ENCODE results near the gene VIPR2. TPM values are rescaled to one million over a fixed set of nuclear protein-coding genes. Genes with fewer than 3 reads are reported as not detected.

The VIPR2 gene
- total and polyA plus RNA-seq, 2 of the 13 experiments (the other 11 are each of a cell fraction or from before 2014, with no cell fraction given), result not detected

- 2% methylated on average over 15 of the region's 16 CpGs for WGBS (ENCODE audit: low lambda C conversion rate)
- ATAC-seq (0 out of 3 replicates have a peak, but pooled peaks have one; percentile 35), FAIRE-seq (no peak), DNase-seq (ENCODE audit: low spot score) (no peak)
- no peak overlapping the region for H3K4me2 ChIP-seq (ENCODE audit: low read depth, low read length)
- no peaks in the 10 kb centered on the region for H3K9me3 ChIP-seq (ENCODE audit: low read length)
- H3K4me1 ChIP-seq (ENCODE audit: insufficient read depth, low read length), result no peaks in the 10 kb centered on the region
- in situ Hi-C loops (cut with HindIII; ENCODE audit: extremely low pct_ligation_motif_present, low pct_unique_long_range_greater_than_20kb), result no loop called here
- no peaks in the 10 kb centered on the region for H4K20me1 ChIP-seq (ENCODE audit: insufficient read depth, low read length)
- H3K4me3 ChIP-seq (replicated peaks in 1 of 3; ENCODE audit: insufficient read depth in 1 of 3, low read depth in 2 of 3, low read length in 3 of 3), result no peak overlapping the region
- H3K79me2 ChIP-seq (ENCODE audit: insufficient read depth, low read length), result no peaks in the 10 kb centered on the region
- H3K27me3 ChIP-seq (ENCODE audit: control insufficient read depth in 1 of 2, insufficient read depth in 2 of 2, low read length in 2 of 2), result peaks cover 3 to 93% of the 10 kb centered on the region in 2 experiments; a peak in 4 of 5 replicates
- BruUV-seq (replicated peaks), result no TSS peak
- intact Hi-C loops (cut with micrococcal nuclease; ENCODE audit: unreplicated experiment), result no loop called here
- H3K9ac ChIP-seq (ENCODE audit: insufficient read depth, low read depth, low read length), result no peak overlapping the region
- no peaks in the 10 kb centered on the region for H3K36me3 ChIP-seq (replicated peaks in 1 of 2; ENCODE audit: control insufficient read depth in 1 of 2, insufficient read depth in 2 of 2, low read length in 2 of 2)
- ChIA-PET CTCF (ENCODE audit: low intra/inter-chr PET ratio, low total read pairs) (no interaction called here), POLR2A (no interaction called here)
- no peak overlapping the region for H3K27ac ChIP-seq (ENCODE audit: extremely low read length, insufficient read depth, low read length)
- H2AFZ ChIP-seq (ENCODE audit: low read length), result no peak overlapping the region
- TF ChIP-seq ZBTB39 (CRISPR knock-in tag; IDR thresholded peaks at IDR 0.05) (no peak), MXI1 (IDR thresholded peaks at IDR 0.05; ENCODE audit: borderline replicate concordance, low read depth, low read length) (no peak), ZBTB14 (CRISPR knock-in tag; IDR thresholded peaks at IDR 0.05) (no peak), MIER3 (CRISPR knock-in tag; IDR thresholded peaks at IDR 0.05; ENCODE audit: borderline replicate concordance) (no peak), SCMH1 (CRISPR knock-in tag; IDR thresholded peaks at IDR 0.05; ENCODE audit: borderline replicate concordance) (no peak), EEA1 (CRISPR knock-in tag; IDR thresholded peaks at IDR 0.05; ENCODE audit: borderline replicate concordance) (no peak), DR1 (CRISPR knock-in tag; IDR thresholded peaks at IDR 0.05) (no peak), MEIS1 (CRISPR knock-in tag; IDR thresholded peaks at IDR 0.05; ENCODE audit: borderline replicate concordance) (no peak), CENPX (CRISPR knock-in tag; IDR thresholded peaks at IDR 0.05) (no peak), SMAD9 (CRISPR knock-in tag; IDR thresholded peaks at IDR 0.05) (no peak), ZNF251 (CRISPR knock-in tag; IDR thresholded peaks at IDR 0.05) (no peak), ZNF770 (CRISPR knock-in tag; IDR thresholded peaks at IDR 0.05) (no peak), PBX2 (CRISPR knock-in tag; IDR thresholded peaks at IDR 0.05) (no peak), NR0B2 (CRISPR knock-in tag; IDR thresholded peaks at IDR 0.05) (no peak), ZNF513 (CRISPR knock-in tag; conservative IDR thresholded peaks at IDR 0.05) (no peak)
Observed at GRCh38 chr7:159116581-159117339, 27.9 kb downstream of the VIPR2 start.
